HepG2 (cell line): ENCODE measurements around the gene PCNT.

Source experiments
- CBX5 ChIP-seq: sonication (generic); formaldehyde crosslinking; IDR thresholded peaks from 2 replicates; pipeline ENCODE4 v1.4.0; 2020; ENCODE audit warnings: missing genetic modification reagents, borderline replicate concordance
- GATA4 ChIP-seq: sonication (generic); IDR thresholded peaks from 2 replicates; pipeline ENCODE4 v1.6.1; 2016; ENCODE audit warnings: antibody characterized with exemption, low read depth, borderline replicate concordance
- NFRKB ChIP-seq: fragments of 450-650 bp; IDR thresholded peaks from 2 replicates; pipeline ENCODE4 v1.6.1; 2017
- NR2C2 ChIP-seq: sonication (generic); formaldehyde crosslinking; IDR thresholded peaks from 2 replicates; pipeline ENCODE4 v1.4.0; 2020; ENCODE audit warnings: missing genetic modification reagents, mild to moderate bottlenecking, moderate library complexity, borderline replicate concordance
- NR2F2 ChIP-seq: IDR thresholded peaks from 2 replicates; pipeline ENCODE4 v1.6.1; 2012; ENCODE audit warnings: low read depth, inconsistent platforms, borderline replicate concordance
- POLR2A ChIP-seq, 2 experiments: IDR thresholded peaks; 2 replicates each; pipeline ENCODE4 v1.6.1; 2011; ENCODE audit warnings: low read depth in 2 of 2, low read length in 2 of 2, mild to moderate bottlenecking in 1 of 2, moderate library complexity in 1 of 2; ENCODE audit not compliant: insufficient read depth in 1 of 2
- RBAK ChIP-seq: sonication (generic); formaldehyde crosslinking; IDR thresholded peaks from 2 replicates; pipeline ENCODE4 v1.5.1; 2020; ENCODE audit warnings: mild to moderate bottlenecking, missing genetic modification reagents
- ZNF282 ChIP-seq: fragments of 450-650 bp; IDR thresholded peaks from 2 replicates; pipeline ENCODE4 v1.6.1; 2018; ENCODE audit not compliant: partially characterized antibody
- ZNF530 ChIP-seq: sonication (generic); formaldehyde crosslinking; IDR thresholded peaks from 2 replicates; pipeline ENCODE4 v1.5.0; 2020; ENCODE audit warnings: low read depth, mild to moderate bottlenecking, missing genetic modification reagents
- TF ChIP-seq, protein P1 (sequence below): sonication (generic); formaldehyde crosslinking; IDR thresholded peaks from 2 replicates; pipeline ENCODE4 v1.4.0; 2020; ENCODE audit warnings: missing genetic modification reagents; ENCODE audit errors: not compliant biosample characterization
- TF ChIP-seq, protein P2 (sequence below): sonication (generic); formaldehyde crosslinking; IDR thresholded peaks from 2 replicates; pipeline ENCODE4 v1.5.0; 2020; ENCODE audit warnings: missing genetic modification reagents
- TF ChIP-seq, protein P3 (sequence below): sonication (generic); formaldehyde crosslinking; IDR thresholded peaks from 2 replicates; pipeline ENCODE4 v1.5.0; 2020; ENCODE audit warnings: mild to moderate bottlenecking, missing genetic modification reagents, borderline replicate concordance

DNA sequence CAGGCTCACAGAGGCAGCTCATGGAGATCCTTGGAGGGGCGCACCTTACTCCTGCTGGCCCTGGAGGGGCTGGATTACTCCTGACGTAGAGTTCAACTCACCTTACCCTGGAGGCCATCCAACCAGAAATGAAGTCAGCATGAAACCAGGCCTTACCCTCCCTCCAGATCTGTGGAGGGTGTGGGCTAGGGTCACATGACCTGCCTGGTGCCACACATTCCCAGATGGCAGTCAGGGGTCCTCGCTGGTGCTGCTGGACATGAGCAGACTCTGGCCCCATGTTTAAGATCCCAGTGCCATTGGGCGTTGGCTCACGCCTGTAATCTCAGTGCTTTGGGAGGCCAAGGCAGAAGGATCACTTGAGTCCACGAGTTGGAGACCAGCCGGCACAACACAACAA lies 4.8 kb upstream of the PCNT start:
- TF ChIP-seq NR2F2 = no peak
- TF ChIP-seq RBAK = no peak
- no peak for TF ChIP-seq NR2C2 (CRISPR knock-in tag)
- TF ChIP-seq POLR2A (IDR thresholded peaks at IDR 0.05; ENCODE audit: insufficient read depth in 1 of 2, low read depth in 2 of 2, low read length in 2 of 2) = no peak
- TF ChIP-seq, protein P1, sequence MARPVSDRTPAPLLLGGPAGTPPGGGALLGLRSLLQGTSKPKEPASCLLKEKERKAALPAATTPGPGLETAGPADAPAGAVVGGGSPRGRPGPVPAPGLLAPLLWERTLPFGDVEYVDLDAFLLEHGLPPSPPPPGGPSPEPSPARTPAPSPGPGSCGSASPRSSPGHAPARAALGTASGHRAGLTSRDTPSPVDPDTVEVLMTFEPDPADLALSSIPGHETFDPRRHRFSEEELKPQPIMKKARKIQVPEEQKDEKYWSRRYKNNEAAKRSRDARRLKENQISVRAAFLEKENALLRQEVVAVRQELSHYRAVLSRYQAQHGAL (CRISPR knock-in tag) = no peak
- TF ChIP-seq, protein P2, sequence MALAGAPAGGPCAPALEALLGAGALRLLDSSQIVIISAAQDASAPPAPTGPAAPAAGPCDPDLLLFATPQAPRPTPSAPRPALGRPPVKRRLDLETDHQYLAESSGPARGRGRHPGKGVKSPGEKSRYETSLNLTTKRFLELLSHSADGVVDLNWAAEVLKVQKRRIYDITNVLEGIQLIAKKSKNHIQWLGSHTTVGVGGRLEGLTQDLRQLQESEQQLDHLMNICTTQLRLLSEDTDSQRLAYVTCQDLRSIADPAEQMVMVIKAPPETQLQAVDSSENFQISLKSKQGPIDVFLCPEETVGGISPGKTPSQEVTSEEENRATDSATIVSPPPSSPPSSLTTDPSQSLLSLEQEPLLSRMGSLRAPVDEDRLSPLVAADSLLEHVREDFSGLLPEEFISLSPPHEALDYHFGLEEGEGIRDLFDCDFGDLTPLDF (CRISPR knock-in tag) = no peak
- no peak for TF ChIP-seq GATA4
- TF ChIP-seq, protein P3, sequence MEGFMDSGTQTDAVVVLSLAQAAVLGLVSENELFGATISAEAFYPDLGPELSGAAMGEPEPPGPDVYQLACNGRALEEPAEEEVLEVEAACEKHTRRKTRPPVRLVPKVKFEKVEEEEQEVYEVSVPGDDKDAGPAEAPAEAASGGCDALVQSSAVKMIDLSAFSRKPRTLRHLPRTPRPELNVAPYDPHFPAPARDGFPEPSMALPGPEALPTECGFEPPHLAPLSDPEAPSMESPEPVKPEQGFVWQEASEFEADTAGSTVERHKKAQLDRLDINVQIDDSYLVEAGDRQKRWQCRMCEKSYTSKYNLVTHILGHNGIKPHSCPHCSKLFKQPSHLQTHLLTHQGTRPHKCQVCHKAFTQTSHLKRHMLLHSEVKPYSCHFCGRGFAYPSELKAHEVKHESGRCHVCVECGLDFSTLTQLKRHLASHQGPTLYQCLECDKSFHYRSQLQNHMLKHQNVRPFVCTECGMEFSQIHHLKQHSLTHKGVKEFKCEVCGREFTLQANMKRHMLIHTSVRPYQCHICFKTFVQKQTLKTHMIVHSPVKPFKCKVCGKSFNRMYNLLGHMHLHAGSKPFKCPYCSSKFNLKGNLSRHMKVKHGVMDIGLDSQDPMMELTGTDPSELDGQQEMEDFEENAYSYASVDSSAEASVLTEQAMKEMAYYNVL (CRISPR knock-in tag) = no peak
- no peak for TF ChIP-seq CBX5 (CRISPR knock-in tag)
- TF ChIP-seq ZNF530 = no peak
- no peak for TF ChIP-seq NFRKB
- no peak for TF ChIP-seq ZNF282
